T-helper 2 cell treated with Interferon-gamma antibody and Interleukin-4, amounts not matched to agents 5 μg/mL and 100 μg/mL, for 36 hours (primary cell): Measurements from ENCODE around the gene BLOC1S4.
A peak's percentile ranks its signal among the peaks of the same experiment; 100 is the strongest.
"Not testable (repeated sequence)": the region's sequence is repeated elsewhere in the genome, so short reads cannot be mapped to it uniquely, and the experiment has no call there.

Source experiments
- DNase-seq: peaks from one replicate; pipeline ENCODE4 v3.0.0; 2021; ENCODE audit warnings: low spot score
- H3K27ac Mint-ChIP-seq: one replicate; pipeline ENCODE4 v1.8.0; 2021; ENCODE audit warnings: mild to moderate bottlenecking, mixed read lengths
- H3K27me3 Mint-ChIP-seq: one replicate; pipeline ENCODE4 v1.8.0; 2021; ENCODE audit warnings: low read depth, mixed read lengths
- H3K36me3 Mint-ChIP-seq: one replicate; pipeline ENCODE4 v1.8.0; 2021; ENCODE audit warnings: low read depth, mixed read lengths
- H3K4me1 Mint-ChIP-seq: one replicate; pipeline ENCODE4 v1.8.0; 2021; ENCODE audit warnings: low read depth, mixed read lengths
- H3K4me3 Mint-ChIP-seq: one replicate; pipeline ENCODE4 v1.8.0; 2022; ENCODE audit warnings: mild to moderate bottlenecking, moderate library complexity, mixed read lengths
- H3K9me3 Mint-ChIP-seq: one replicate; pipeline ENCODE4 v1.8.0; 2021; ENCODE audit warnings: mixed read lengths

The BLOC1S4 gene

DNA sequence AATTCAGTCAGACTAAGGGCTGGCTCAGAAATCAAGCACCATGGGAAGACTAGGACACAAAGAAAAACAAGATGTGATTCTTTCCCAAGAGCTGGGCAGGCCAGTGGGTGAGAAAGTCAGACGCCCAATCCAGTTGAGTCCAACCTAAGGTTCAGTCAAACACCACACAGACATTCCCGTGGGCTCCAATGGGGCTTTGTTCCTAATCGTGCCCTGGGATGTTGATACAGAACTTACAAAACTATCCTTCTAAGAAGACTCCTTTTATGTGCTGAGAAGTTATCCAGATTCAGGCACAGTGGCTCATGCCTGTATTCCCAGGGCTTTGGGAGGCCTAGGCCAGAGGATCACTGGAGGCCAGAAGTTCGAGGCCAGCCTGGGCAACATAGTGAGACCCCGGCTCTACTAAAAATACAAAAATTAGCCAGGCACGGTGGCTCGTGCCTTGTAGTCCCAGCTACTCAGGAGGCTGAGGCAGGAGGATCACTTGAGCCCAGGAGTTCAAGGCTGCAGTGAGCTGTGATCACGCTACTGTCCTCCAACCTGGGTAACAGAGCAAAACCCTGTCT lies 3.7 kb downstream of the BLOC1S4 start:
- H3K36me3 Mint-ChIP-seq, result peaks cover 13% of the 10 kb centered on the region
- H3K27ac Mint-ChIP-seq, result no peak overlapping the region
- no peak overlapping the region for H3K4me3 Mint-ChIP-seq

DNA sequence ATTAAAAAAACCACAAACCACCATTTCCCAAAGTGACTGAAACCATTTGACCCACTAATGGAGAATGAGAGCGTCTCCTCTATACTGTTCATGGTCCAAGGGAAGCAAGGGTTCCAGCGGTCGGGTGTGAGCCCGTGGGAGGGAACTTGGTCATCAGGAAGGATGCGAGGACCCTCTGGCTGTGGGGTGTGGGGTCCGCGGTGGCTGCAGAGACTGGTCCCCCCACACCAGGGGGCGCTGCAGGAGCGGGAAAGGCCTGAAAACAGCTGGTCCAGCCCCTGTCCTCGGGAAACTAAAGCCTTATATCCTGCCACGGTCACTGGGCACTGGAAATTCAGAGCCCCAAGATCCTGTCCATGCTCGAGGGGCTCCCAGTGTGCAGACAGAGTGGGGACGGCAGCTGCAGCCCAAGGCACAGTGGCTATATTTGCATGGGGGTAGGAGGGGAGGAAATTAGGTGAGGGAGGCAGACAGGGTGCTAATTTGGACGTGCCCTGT lies 4.3 kb downstream of the BLOC1S4 start:
- Mint-ChIP-seq H3K27ac (no peak overlapping the region), H3K4me3 (peak overlapping the region; percentile 62), H3K4me1 (peaks cover 27% of the 10 kb centered on the region), H3K27me3 (peaks cover 2% of the 10 kb centered on the region), H3K36me3 (peaks cover 13% of the 10 kb centered on the region), H3K9me3 (no peaks in the 10 kb centered on the region)
- peak; percentile 72 for DNase-seq

More for the DNA sequence above, 3.7 kb downstream of the BLOC1S4 start:
- Mint-ChIP-seq H3K9me3 (no peaks in the 10 kb centered on the region), H3K27me3 (peaks cover 2% of the 10 kb centered on the region), H3K4me1 (peaks cover 28% of the 10 kb centered on the region)
- no peak for DNase-seq

DNA sequence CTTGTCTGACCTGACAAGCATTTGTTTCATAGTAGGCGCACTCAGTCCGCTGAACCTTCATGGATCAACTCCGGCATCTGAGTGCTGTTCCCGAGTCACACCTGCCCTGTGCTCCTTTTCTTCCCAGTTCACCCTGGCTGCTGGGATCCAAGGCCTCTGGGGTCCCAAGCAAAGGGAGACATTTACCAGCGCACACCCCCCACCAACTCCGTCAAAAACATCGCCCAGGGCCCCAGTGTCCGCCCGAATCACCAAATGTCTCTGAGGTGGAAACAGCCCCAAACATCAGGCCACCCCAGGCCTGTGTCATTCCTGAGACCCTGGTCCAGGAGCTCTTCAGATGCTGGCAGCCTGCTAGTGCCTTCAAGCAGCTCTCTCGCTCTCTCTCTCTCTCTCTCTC lies 5.1 kb downstream of the BLOC1S4 start:
- H3K27me3 Mint-ChIP-seq, result no peaks in the 10 kb centered on the region
- peaks cover 22% of the 10 kb centered on the region for H3K4me1 Mint-ChIP-seq
- no peak overlapping the region for H3K4me3 Mint-ChIP-seq
- H3K27ac Mint-ChIP-seq, result peak overlapping the region; percentile 28
- H3K9me3 Mint-ChIP-seq, result no peaks in the 10 kb centered on the region
- no peak for DNase-seq
- H3K36me3 Mint-ChIP-seq, result peaks cover 10% of the 10 kb centered on the region

DNA sequence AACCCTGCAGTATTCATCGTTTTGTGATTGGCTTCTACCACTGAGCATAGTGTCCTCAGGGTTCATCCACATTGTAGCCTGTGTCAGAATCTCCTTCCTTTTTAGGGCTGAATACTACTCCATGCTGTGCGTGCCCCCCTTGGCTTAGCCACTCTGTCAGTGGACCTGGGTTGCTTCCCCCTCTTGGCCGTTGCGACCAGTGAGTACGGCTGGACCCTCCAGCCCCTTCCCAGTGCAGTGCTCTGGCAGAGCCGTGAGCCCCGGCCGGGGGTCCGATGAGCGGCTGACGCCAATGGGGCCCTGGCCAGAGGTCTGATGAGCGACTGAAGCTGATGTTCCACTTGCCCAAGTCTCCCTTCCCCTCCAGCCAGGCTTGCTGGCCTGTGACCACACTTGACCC lies 6.9 kb downstream of the BLOC1S4 start:
- Mint-ChIP-seq H3K9me3 (no peaks in the 10 kb centered on the region), H3K27me3 (no peaks in the 10 kb centered on the region)

DNA sequence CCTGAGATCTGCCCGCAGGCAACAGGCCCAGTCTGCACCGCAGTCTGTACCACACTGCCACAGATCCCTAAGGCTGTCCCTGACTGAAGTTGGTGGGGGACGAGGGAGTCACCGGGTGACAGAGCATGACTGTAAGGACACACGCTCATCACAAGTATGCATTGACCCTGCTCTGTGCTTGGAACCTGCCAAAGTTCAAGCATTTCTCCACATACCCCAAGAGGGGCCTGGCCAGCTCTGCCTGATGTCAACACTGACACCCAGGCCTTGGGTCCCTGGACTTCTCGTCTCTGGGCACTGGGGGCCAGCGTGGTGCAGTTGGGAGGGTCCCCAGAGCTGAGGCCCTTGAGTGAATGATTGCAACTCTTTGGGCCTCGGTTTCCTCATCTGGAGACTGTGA lies 7.9 kb downstream of the BLOC1S4 start:
- DNase-seq, result no peak
- H3K27me3 Mint-ChIP-seq, result no peaks in the 10 kb centered on the region
- no peak overlapping the region for H3K4me3 Mint-ChIP-seq
- peaks cover 11% of the 10 kb centered on the region for H3K4me1 Mint-ChIP-seq
- peaks cover 4% of the 10 kb centered on the region for H3K36me3 Mint-ChIP-seq
- H3K27ac Mint-ChIP-seq, result no peak overlapping the region
- H3K9me3 Mint-ChIP-seq, result no peaks in the 10 kb centered on the region

More for the DNA sequence above, 6.9 kb downstream of the BLOC1S4 start:
- no peak for DNase-seq
- H3K4me3 Mint-ChIP-seq, result no peak overlapping the region
- peaks cover 10% of the 10 kb centered on the region for H3K36me3 Mint-ChIP-seq
- H3K27ac Mint-ChIP-seq, result no peak overlapping the region
- peaks cover 16% of the 10 kb centered on the region for H3K4me1 Mint-ChIP-seq

DNA sequence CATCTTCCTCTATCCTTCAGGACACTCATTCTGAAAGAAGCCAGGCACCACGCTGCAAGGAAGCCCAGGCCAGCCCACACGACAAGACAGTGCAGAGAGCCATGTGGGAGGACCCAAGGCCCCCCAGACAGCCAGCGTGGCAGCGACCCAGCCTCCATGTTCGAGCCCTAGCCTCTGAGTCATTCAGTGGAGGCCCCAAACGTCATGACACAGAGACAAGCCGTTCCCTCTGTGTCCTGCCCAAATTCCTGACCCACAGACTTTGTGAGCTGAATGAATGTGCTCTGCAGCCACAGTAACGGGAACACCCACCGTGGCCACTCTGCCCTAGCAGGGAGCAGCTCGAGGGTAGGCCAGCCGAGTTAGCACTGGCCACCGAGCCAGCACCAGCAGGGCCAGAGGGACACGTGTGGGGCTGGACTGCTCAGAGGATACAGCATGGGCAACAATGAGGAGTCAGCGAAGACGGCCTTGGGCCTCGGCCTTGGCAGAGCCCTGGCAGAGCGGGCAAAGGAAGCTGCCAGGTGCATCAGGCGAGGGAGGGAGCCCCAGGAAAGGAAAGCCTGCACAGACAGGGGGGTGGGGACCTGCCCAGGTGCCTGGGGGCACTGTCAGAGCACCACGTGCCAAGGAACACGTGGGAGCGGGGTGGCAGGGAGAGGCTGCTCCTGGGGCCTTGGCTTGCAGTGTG lies 8.6 kb downstream of the BLOC1S4 start:
- no peaks in the 10 kb centered on the region for H3K27me3 Mint-ChIP-seq
- DNase-seq, result no peak
- no peak overlapping the region for H3K4me3 Mint-ChIP-seq
- H3K36me3 Mint-ChIP-seq, result no peaks in the 10 kb centered on the region
- peaks cover 5% of the 10 kb centered on the region for H3K4me1 Mint-ChIP-seq
- H3K27ac Mint-ChIP-seq, result no peak overlapping the region
- no peaks in the 10 kb centered on the region for H3K9me3 Mint-ChIP-seq

DNA sequence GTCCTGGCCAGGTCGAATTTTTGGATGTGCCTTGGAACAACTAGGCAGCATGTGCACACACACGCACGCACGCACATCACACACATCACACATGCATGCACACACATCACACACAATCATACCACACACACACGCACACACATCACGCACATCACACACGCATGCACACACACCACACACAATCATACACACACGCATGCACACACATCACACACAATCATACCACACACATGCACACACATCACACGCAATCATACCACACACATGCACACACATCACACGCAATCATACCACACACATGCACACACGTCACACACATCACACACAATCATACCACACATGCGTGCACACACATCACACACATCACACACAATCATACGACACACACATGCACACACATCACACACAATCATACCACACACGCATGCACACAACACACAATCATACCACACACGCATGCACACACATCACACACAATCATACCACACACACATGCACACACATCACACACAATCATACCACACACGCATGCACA lies 9.5 kb downstream of the BLOC1S4 start:
- H3K27ac Mint-ChIP-seq, H3K36me3 Mint-ChIP-seq, H3K4me1 Mint-ChIP-seq, DNase-seq, H3K4me3 Mint-ChIP-seq, H3K27me3 Mint-ChIP-seq, H3K9me3 Mint-ChIP-seq: not testable (repeated sequence)

DNA sequence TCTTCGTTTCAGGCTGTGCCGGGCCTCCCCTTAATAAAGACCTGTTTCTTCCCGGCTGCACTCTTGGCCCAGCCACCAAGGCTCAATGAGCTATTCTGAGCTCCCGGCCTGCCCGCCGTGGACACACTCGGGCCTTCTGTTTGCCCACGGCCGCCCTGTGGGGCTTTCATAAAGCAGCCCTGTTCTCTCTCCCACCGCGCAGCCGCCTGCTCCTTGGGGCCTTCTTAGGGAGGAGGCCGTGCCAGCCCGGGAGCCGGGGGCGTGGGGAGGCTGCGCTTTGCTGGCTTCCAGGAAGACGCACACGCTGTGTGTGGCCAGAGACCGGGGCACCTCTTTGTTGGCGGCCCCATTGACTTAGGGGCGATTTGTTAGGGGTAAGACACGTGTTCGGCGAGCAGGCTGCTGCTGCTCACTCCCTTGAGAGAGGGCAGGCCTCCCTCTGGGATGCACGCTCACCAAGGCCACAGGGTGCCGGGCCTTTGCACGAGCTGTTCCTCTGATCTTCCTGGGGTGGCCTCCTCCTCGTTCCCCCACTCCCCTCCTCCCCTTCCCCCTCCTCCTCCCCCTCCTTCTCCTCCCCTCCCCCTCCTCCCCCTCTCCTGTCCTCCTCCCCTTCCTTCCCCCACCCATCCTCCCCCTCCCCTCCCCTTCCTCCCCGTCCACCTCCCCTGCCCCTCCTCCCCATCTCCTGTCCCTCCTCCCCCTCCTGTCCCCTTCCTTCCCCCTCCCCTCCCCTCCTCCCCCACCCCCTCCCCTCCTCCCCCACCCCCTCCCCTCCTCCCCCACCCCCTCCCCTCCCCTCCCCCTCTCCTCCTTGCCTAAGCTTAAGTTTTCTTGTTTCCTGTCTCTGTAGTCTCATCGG lies 11.3 kb downstream of the BLOC1S4 start:
- no peaks in the 10 kb centered on the region for H3K27me3 Mint-ChIP-seq
- H3K4me3 Mint-ChIP-seq, result no peak overlapping the region
- DNase-seq, result no peak
- H3K27ac Mint-ChIP-seq, result no peak overlapping the region
- H3K36me3 Mint-ChIP-seq, result no peaks in the 10 kb centered on the region
- H3K4me1 Mint-ChIP-seq, result peaks cover 2% of the 10 kb centered on the region
- H3K9me3 Mint-ChIP-seq, result no peaks in the 10 kb centered on the region

DNA sequence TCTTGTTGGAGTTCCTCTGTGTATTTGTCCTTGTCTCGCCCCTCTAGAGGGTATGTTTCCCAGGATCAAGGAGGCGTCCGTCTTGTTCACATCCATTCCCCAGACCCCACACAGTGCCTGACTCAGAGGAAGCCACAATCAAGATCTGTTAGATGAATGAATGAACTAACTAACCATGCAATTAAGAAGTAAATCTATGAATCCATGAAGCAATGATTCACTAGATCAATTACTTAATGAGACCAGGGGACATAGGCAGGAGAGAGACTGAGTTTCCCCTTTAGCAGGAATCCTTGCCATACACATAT lies 11.9 kb downstream of the BLOC1S4 start:
- Mint-ChIP-seq H3K4me1 (peaks cover 2% of the 10 kb centered on the region), H3K4me3 (no peak overlapping the region), H3K9me3 (no peaks in the 10 kb centered on the region), H3K36me3 (no peaks in the 10 kb centered on the region), H3K27me3 (no peaks in the 10 kb centered on the region), H3K27ac (no peak overlapping the region)
- no peak for DNase-seq

DNA sequence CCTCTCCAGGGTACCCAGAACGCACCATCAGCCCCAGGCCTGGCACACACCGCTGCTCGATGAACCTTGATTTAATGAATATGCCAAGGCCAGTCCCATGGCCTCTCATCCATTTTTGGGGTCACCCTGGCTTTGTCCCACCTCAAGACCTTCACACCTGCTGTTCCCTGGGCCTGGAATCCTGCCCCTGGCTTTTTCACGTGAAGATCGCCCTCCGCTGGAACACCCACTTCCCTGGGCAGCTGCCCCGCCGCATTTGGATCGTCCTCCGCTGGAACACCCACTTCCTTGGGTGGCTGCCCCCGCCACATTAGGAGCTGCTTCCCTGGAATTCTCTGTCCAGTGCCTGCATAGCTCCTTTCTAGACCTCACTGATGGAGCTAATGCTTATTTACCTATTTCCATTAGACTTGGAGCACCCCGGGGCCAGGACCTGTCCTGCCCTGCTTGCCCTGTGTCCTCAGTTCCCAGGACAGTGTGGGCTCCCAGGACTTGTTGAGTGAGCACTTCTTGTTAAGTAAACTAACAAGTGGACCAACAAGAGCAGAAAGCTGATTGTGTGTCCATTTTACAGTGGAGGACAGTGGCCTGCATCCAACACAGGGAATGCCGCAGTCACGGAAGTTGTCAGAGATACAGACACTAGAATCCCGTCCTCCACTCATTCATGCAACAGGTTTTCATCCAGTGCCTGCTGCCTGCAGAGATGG lies 12.5 kb downstream of the BLOC1S4 start:
- no peak overlapping the region for H3K27ac Mint-ChIP-seq
- H3K36me3 Mint-ChIP-seq, result no peaks in the 10 kb centered on the region
- H3K27me3 Mint-ChIP-seq, result no peaks in the 10 kb centered on the region
- DNase-seq, result no peak
- H3K4me1 Mint-ChIP-seq, result peaks cover 2% of the 10 kb centered on the region
- H3K4me3 Mint-ChIP-seq, result no peak overlapping the region
- H3K9me3 Mint-ChIP-seq, result no peaks in the 10 kb centered on the region

DNA sequence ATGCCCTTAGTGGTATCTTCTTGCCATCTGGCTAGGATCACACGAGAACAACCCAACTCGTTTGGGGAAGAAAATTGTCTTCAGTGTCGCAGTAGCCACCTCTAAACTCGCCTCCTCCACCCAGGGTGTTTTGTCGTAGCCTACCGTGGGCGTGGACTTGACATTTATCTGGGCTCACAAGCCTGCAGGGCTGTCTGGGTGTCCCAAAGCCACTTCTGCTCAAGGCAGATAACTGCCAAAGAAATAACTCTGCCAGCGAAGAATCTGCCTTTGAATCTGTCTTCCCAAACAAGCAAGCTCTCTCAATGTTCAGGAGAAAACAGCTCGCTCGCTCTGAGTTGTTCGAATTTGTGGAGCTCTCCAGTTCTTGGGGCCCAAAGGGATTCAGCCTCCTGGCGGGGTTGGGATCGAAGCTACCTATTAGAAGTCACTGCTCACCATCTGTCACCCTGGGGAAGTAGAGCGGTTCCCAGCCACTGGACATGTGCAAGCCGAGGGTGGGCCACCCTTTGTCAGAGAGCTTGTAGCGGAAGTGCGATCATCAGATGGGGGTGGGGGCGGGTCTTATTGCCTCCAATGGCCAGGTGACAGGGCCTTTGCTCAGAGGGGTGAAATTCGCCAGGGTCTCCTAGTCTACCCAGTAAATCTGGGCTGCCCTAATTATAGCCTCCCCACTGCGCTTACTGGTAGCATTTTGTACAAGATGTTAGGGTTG lies 14.8 kb downstream of the BLOC1S4 start:
- Mint-ChIP-seq H3K36me3 (no peaks in the 10 kb centered on the region), H3K27me3 (no peaks in the 10 kb centered on the region), H3K9me3 (no peaks in the 10 kb centered on the region), H3K27ac (no peak overlapping the region), H3K4me3 (no peak overlapping the region), H3K4me1 (peaks cover 2% of the 10 kb centered on the region)
- DNase-seq, result no peak

DNA sequence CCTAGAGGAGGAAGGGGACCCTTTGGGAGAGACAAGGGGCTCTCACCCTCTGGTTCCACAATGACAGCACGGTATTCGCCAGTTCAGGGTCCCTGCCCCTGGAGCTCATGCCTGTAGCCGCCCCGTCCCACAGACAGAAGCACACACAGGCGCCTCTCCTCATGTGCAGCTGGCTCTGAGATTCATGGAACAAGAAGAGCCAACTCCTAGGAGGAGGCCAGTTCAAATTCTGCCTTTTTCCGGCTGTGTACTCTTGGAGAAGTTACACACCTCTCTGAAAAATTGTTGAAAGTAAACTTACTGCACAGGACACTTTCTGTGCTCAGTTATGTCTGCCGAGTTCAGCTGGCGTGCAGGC lies 15.3 kb downstream of the BLOC1S4 start:
- Mint-ChIP-seq H3K9me3 (no peaks in the 10 kb centered on the region), H3K4me3 (no peak overlapping the region), H3K36me3 (no peaks in the 10 kb centered on the region), H3K4me1 (peaks cover 2% of the 10 kb centered on the region), H3K27me3 (no peaks in the 10 kb centered on the region), H3K27ac (no peak overlapping the region)
- no peak for DNase-seq

DNA sequence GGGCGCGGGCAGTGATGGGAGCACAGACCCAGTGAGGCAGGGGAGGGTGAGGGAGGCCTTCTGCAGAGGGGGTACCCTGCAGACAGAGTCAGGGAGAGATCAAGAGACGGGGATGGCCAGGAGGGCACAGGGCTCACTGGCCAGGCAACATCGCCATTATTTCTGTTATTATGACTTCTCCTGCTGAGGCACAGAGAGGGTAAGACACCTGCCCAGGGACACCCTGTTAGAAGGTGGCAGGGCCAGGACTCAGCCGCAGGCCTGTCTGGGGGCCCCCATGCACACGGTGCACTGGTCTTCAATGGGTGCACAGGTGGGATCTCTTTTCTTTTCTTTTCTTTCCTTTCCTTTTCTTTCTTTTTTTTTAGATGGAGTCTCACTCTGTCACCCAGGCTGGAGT lies 15.8 kb downstream of the BLOC1S4 start:
- Mint-ChIP-seq H3K27ac (no peak overlapping the region), H3K36me3 (no peaks in the 10 kb centered on the region), H3K4me3 (no peak overlapping the region), H3K4me1 (peaks cover 2% of the 10 kb centered on the region), H3K27me3 (no peaks in the 10 kb centered on the region), H3K9me3 (no peaks in the 10 kb centered on the region)
- DNase-seq, result no peak
